GM19438 (cell line): Measurements from ENCODE around the gene ATG14.
A peak's percentile ranks its signal among the peaks of the same experiment; 100 is the strongest.
"Not testable (repeated sequence)": the region's sequence is repeated elsewhere in the genome, so short reads cannot be mapped to it uniquely, and the experiment has no call there.

Experiments
- ATAC-seq: cut with Tn5 transposase; IDR thresholded peaks from one replicate; pipeline ENCODE4 v1.9.1; 2021; ENCODE audit warnings: low read depth; ENCODE audit not compliant: unreplicated experiment

ATG14 gene

GRCh38 chr14:55411426-55412389 lies at the start of gene ATG14:
ATG14 (minus strand) TSS chr14:55411830; CDS start chr14:55411822, 8 bp downstream.
- peak; percentile 93 for ATAC-seq

GRCh38 chr14:55458800-55459515 lies 47.3 kb upstream of the ATG14 start:
- ATAC-seq: no peak

GRCh38 chr14:55457496-55457895 lies 45.9 kb upstream of the ATG14 start:
- no peak for ATAC-seq

GRCh38 chr14:55456411-55456810 lies 44.8 kb upstream of the ATG14 start:
- not testable (repeated sequence) for ATAC-seq

- no peak for ATAC-seq
These were observed 42.8 kb upstream of the ATG14 start for GRCh38 chr14:55454264-55455002.

- no peak for ATAC-seq
These were observed 40.3 kb upstream of the ATG14 start for GRCh38 chr14:55451950-55452349.

GRCh38 chr14:55451398-55451797 lies 39.8 kb upstream of the ATG14 start:
- ATAC-seq: no peak

GRCh38 chr14:55450987-55451386 lies 39.4 kb upstream of the ATG14 start:
- ATAC-seq: no peak

- ATAC-seq: no peak
These were observed 38.9 kb upstream of the ATG14 start for GRCh38 chr14:55450539-55450938.

- no peak for ATAC-seq
These were observed 38.5 kb upstream of the ATG14 start for GRCh38 chr14:55450124-55450523.

GRCh38 chr14:55449116-55449515 lies 37.5 kb upstream of the ATG14 start:
- ATAC-seq: no peak

- ATAC-seq: no peak
These were observed 36.5 kb upstream of the ATG14 start for GRCh38 chr14:55448141-55448614.

GRCh38 chr14:55446833-55447232 lies 35.2 kb upstream of the ATG14 start:
- no peak for ATAC-seq

GRCh38 chr14:55446127-55446736 lies 34.6 kb upstream of the ATG14 start:
- no peak for ATAC-seq

GRCh38 chr14:55441286-55441685 lies 29.7 kb upstream of the ATG14 start:
- ATAC-seq: no peak

GRCh38 chr14:55440385-55440784 lies 28.8 kb upstream of the ATG14 start, which contains the start of gene TBPL2:
TBPL2 (minus strand) TSS chr14:55440616; CDS start chr14:55440449, 167 bp downstream.
- no peak for ATAC-seq

- ATAC-seq: no peak
These were observed 26.5 kb upstream of the ATG14 start for GRCh38 chr14:55438066-55438683.

GRCh38 chr14:55436931-55437330 lies 25.3 kb upstream of the ATG14 start:
- no peak for ATAC-seq

- ATAC-seq: no peak
These were observed 24.9 kb upstream of the ATG14 start for GRCh38 chr14:55436519-55436918.

GRCh38 chr14:55434805-55435174 lies 23.2 kb upstream of the ATG14 start:
- no peak for ATAC-seq
